GM21717 (cell line): ENCODE data around the gene NTRK3.

Experiments
- ATAC-seq: cut with Tn5 transposase; IDR thresholded peaks from one replicate; pipeline ENCODE4 v1.9.1; 2021; ENCODE audit warnings: mild to moderate bottlenecking, moderate library complexity; ENCODE audit not compliant: unreplicated experiment

NTRK3 gene

DNA sequence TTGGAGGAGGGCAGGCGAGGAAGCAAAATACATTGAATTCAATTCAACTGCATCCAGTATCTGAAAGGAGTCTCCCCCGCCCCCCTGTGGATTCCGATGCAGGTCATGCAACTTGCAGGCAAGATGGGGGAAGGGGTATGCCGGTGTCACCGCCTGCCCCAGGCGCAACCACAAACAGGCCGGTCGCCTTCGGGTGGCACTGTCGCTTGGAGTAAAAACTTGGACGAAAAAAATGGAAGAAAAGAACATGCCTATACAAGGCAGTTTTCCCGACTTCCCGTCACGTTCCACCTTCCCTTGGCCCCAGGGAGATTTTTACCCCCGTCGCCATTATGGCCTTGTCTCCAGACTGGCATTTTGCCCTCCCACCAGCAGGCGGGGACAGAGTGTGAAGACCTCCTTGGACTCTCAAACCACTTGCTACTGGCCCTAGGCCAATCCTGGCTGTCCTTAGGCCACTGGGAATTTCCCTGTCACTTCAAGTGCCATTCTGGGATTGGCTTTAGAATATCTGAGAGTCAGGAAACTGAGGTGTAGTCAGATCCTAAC is 1.6 kb upstream of the NTRK3 start:
- no peak for ATAC-seq

DNA sequence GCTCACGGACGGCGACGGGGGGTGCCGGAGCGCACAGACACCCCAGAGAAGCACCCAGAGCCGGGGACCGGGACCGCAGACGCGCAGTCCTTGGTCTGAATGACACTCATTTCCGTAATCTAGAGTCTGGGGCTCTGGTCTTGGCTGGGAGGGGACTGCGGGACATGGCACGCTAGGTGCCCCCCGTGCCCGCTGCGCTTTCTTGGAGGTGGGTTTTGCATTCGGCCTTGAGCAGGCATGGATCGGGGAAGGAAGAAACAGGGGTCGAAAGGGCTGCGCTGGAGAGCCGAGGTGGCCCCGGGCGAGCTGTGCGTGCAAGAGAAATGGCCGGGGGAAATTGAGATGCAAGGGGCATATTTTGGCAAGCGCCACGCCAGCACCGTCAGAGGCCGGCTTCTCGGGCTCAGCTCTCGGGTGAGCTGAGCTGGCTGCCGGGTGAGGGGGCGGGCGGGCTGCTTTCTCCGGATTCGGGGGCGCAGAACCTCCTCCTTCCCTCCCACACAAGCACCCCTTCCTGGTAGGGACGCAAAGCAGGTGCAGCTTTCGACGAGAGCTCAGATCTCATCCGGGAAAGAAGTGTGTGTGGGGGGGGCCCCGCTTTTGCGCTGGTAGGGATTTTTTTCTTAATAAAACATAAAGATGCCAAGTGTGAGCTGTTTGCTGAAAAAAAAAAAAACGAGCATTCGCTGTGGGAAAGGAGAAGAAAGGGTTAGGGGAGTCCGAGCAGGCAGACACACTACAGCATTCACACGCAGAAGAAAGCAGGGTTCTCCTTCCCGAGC is 963 bp upstream of the NTRK3 start:
- ATAC-seq: no peak

DNA sequence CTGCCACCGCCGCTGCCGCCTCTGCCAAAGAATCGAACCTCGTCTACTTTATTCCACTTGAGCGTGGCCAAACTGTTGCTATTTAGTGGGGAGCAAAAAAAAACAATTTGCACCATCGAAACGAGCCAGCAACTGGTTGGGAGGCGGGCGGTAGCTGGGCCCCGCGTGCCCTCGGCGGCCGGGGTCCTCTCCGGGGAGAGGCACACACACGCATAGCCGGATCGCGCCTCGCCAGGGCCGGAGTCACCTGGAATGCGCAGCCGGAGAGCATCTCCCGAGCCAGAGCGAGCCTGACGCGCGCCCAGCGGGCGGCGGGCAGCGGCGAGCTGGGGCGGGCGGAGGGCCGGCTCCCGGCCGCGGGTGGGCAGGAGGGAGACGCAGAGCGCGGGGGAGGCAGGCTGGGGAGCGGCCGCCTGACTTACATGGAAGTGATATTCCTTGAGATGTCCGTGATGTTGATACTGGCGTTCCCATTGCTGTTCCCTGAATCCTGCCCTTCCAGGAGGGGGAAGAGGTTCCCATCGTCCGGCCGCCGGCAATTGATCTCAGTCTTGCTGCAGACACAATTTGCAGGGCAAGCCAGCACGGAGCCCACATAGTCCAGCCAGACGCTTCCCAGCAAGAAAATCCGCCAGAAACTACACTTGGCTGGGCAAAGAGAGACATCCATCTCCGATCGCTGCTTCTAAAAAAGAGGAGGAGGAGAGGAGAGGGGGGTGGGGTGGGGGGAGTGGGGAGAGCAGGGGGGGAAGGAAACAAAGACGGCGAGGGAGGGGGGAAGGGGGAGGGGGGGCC is 858 bp downstream of the NTRK3 start:
- no peak for ATAC-seq

DNA sequence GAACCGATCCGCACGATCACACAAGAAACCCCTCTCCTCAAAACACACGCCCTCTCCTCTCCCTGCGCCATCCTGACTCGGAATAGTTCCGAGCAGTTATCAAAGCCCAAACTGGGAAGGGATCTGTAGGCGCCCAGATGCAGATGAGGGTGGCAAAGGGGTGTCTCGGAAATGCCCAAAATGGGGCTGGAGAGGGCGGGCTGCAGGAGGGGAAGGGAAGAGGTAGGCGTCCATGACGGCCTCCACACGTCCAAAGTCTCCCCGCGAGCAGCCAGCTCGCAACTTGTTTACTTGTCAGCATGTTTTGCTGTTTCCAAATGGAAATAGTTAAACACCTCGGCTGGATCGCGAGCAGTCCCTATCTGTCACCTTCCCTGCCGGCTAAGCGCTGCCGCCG is 1.5 kb downstream of the NTRK3 start:
- ATAC-seq: no peak

DNA sequence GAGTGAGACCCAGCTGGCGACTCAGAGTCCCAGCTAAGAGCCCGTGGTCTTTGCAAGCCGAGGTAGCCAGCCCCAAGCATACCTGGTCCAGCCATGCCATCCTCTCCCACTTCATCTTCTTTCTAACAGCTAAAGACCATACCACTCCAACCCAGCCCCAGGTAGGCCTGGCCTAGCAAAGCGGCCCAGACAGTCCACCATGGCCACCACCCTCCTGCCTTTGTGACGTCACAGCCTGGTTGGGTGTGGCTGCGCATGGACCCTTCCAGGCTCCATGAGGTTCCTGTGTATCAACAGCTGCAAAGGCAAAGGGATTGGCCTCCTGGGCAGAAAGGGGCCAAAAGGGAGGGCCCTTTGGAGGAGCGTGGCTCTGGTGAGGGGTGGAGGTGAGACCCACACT is 4.1 kb downstream of the NTRK3 start:
- ATAC-seq: no peak

DNA sequence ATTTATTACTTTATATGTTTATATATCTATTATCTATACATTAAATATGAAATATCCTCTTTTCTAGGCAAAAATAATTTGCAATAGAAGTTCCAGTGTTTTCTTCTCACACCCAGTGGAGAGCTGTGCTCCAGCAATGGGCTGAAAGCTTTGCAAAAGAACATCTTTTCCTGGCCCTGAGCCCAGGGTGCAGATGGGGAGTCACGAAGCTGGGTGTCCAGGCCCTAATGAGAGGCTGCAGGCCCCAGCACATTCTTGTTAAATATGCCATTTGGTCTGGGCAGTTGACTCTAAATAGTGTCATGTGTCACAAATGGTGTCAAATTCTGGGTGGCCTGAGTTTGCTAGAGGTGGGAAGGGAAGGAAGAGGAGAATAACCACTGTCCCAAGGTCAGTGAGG is 5.7 kb downstream of the NTRK3 start:
- no peak for ATAC-seq

DNA sequence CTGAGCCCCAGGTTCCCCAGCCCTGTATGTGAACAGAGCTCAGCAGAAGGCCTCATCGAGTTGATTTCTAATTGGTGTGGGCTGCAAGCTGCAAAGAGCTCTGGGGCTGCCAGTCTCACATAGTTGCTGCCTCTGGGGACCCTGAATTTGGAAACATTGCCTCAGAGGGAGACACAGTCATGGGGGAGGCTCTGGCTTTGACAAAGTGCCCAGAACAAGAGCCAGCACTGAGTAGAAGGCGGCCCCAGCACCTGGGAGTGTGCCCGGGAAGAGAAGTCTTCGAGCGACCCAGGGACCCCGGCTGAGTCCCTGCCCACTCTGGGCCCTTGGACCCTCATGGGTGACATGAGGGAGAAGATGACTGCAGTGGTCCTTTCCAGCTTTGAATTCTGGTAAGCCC is 7.3 kb downstream of the NTRK3 start:
- ATAC-seq: no peak

DNA sequence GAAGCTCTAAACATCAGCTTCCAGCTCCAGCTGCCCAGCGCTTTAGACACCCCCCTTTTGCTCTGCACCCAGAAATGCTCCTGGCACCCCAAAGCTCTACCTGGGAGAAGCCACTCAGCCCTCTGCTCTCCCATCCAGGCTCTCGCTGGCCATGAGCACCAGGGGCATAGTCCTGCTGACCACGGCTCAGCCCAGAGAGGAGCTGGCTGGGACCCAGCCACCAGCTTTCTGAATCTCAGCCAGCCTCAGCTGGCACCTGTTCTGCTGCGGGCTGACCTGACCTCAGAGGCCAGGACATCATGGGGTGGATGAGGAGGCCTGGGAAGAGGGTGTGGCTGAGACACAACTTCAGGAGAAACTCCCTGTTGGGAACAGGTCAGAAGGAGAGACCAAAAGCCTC is 8.6 kb downstream of the NTRK3 start:
- ATAC-seq: no peak

DNA sequence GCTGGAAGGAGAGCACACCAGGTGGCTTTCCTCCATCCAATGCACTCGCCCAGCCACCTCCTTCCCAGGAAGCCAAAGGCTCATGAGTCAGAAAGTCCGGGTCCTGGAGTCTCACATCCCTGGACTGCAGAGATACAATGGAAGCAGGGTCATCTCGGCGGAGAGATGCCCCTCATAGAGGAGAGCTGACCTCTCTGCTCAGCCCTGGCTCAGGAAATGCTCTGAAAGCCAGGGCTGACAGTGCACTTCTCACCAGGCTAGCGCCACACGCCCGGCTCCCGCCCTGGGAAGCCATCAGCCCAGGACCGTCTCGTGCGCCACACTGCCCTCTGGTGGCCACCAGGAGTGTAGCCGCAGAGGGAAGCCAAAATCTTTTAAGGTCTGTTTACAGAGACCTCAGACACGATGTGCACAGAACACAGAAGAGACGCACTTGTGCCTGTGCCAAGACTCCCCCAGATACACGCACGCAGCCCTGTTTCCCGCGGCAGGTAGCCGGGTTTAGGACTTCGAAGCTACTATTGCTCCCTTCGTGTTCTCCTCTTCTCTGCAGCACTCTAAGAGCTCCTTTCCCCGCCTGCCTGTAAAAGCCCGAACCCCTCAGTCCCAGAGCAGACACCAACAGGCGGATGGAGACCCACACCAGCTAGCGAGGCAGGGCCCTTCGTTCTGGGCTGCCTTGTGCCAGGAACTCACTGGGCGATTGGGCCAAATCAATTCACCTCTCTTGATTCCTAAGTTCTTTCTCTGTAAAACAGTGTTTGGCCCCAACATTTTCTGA is 9.7 kb downstream of the NTRK3 start:
- ATAC-seq: peak; percentile 82

DNA sequence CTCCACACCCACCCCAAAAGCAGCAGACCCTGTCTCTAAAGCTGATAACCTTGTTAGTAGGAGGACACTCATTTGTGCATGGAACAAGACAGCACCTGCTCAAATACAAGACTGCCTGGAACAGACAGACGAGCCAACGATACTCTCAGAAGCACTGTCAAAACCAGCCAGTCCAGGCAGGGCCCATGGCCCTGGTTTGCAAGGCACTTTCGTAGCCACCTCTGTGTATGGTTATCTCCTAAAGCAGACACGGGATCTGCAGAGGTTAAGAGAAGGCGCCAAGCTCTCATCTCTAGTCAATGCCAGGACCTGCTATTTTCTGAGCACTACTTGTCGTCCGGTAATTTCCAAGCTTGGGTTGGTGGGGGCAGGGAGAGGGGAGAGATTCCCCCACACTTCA is 10.5 kb downstream of the NTRK3 start:
- no peak for ATAC-seq

DNA sequence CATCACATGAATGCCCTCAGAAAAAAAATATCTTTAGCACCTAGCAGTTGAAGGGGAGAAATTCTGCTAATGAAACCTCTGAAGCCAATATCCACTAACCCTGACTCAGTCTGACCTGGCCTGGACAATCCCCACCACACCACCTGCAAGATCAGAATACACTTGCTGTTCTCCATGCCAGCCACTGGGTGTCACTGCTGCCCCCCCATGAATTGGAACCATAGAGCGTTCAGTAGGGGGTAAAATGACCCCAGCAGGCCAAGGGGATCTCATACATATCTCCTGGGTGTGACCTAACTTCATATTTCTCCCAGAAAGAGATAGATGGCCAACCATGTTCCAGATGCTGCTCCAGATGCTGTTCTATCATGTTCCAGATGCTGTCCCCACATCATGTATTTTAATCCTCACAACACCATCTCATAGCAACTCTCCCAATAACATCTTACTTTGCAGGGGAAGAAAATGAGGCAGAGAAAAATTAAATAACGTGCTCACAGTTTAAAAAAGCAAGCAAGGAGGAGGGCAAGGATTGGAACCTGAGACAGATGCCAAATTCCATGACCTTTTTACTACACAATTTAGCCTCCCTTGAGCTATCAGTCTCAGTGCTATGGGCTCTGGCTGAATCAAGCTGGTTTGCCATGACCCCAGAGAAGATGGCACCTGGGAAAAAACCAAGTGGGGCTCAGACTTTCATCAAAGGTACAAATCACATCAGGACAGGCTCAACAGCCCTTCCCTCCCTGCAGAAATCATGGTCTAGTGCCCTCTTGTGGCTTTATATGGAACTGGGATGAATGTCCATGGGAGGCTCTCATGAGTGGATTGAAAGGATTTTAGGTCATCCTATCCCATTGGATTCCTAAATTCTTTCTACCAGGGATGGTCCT is 12.4 kb downstream of the NTRK3 start:
- no peak for ATAC-seq

DNA sequence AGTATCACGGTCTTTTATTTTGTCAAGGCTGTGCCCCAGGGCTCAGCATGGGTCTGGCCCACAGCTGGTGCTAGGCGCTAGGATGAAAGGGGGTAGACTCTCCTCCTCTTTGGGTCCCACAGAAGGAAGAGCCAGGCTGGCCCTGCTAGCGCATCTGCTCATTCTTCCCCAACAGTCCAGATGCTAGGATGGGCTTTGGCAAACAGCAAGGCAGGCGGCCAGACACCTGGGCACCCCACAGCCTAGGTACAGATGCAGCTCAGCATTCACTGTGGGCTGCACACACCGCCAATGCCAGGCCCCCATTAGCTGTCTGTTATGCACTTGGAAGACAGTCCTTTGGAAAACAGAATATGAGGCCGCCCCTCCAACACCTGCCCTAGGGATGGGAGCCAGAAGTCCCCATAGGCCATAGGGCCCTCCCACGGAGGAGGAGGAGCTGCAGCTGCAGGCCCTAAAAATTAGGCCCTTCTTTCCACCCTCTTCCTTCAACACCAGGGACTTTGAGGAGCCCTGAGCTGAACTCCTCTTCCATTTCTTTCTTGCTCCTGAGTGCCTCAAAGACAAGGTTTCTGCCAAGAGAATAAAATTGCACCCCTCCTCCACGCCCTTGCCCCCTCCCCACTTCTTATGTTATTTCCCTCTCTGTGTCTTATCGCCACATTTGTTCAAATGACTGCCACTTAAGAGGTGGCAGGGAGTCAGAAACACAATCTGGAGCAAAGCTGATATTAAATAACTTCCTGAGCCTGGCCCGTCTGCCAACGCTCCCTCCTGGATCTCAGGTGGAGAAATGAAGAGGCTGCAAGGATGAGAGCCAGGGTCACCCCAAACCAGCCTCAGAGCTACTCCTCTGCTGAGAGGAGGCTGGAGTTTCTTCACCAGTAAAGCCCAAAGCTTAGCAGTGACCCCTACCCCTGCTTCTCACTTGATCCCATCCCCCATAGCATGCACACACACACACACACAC is 13.7 kb downstream of the NTRK3 start:
- ATAC-seq: no peak

DNA sequence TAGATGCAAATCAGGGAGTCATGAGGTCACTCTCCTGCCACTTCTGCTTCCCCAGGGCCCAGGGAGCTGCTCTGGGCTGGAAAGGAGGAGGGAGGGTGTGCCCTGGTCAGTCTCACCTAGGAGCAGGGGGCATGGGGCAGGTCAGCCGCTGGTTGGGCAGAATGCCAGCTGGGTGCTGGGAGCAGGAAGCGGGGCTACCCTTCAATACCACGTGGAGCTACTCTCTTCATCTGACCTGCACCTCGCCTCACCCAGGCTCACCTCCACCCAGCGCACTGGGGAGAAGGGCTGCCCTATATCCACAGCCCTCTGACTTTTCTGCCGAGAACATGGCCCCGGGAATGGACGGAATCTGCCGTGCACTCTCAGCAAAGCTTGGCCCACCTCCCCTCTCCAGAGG is 15.1 kb downstream of the NTRK3 start:
- no peak for ATAC-seq

DNA sequence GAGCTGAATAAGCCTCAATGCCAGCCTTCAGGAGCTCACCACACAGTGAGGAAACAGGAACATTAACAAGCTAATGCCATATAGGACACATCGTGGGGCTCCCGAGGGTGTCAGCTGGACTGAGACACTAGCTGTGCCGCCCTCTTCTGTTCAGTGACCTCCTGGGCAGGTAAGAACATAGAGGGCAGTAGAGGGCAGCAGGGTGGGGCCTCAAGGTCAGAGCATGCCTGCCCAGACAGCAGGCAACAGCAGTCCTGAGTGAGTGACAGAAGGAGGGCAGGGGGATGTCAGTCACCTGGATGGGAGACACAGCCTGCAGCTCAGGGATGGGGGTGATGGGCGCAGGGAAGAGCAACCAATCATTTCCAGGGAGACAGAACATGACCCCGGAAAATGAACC is 15.5 kb downstream of the NTRK3 start:
- no peak for ATAC-seq

DNA sequence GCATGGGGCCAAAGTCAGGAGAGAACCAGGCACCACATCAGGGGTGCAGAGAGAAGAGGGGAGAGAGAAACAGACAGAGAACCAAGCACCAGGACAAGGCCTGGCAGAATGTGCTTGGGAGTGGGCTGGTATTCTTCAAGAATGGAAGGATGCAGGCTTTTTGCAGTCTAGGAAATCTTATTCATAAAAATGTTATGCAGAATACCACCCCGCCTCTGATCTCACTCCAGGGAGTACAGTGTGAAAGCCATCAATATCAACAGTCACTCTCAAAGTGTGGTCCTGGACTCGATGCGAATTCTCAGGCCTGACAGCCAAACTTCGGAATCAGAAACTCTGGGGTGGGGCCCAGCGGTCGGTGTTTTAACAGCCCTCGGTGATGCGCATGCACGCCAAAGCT is 16.9 kb downstream of the NTRK3 start:
- no peak for ATAC-seq

DNA sequence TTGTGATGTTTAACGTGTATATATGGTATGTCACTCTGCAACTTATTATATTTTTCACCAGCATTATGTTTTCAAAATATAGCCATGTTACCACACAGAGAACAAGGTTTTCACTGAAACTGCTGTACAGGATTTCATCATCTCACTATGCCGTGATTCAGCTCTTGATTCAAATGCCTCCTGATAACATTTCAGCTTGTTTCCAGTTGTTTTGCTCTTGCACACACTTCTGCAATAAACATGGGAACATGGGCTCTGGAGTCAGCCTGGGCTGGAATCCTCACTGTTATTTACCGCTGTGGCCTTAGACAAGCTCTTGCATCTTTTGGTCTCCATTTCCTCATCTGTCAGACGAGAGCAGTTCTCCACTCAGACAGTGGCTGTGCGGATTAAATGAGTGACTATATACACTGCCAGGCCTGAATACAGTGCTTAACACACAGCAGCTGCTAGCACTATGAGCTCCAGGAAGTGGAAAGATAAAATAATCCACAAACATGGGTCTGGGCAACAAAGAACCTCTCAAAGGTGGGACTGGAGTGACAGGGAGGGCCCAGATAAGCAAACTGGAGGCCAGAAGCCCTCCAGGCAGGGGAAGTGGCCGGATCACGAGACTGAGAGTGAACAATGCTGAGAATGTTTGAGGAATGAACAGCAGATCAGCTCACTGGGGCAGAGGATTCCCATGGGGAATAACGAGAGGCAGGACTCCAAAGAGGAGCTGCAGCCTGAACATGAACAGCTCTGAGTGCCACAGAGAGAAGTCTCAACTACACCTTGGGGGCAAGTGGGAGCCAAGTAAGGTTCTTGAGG is 17.7 kb downstream of the NTRK3 start:
- no peak for ATAC-seq

DNA sequence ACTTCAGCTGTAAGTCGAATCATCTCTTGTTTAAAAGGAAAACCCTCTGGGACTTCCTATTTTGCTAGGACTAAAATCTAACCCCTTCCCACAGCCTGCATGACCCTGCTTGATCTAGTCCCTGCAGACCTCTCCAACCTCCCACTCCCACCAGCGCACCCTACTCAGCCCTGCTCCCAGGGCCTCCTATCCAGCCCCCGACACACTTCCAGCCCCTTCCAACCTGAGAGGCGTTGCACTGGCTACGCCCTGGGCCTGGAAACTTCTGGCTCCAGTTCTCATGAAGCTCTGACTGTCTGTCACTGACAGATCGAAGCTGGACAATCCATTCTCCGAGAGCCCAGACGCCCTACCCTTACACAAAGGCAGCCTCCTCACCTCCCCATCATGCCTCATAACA is 21.8 kb downstream of the NTRK3 start:
- ATAC-seq: no peak

DNA sequence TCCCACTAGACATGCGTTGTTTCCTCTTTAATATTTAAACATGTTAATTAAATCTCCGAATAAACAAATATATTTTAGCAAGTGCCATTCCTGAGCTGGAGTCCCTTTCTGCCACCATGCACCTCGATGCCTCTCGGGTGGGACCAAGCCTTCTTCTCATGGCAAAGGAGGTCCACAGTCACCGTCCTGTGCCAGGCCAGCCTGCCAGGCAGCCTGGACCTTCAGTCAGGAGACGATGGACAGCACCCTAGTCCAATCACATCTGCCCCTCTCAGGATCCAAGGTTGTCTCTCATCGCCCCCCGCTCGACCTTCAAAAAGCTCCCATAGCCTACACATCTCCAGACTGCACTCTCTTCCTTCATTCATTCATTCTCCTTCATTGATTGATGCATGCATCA is 22.6 kb downstream of the NTRK3 start:
- ATAC-seq: no peak
